ENCODE results near the gene RYR2.

The RYR2 gene

GRCh38 chr1:237759377-237759776 is 717.4 kb downstream of the RYR2 start:
- H3K4me3 ChIP-seq (ENCODE audit: low read length) = no peak overlapping the region
- no peak for TF ChIP-seq CTCF (IDR thresholded peaks at IDR 0.05; ENCODE audit: insufficient read depth, low read depth, low read length, missing control alignments)
- DNase-seq (ENCODE audit: low read depth) = peak; percentile 83

GRCh38 chr1:237760951-237761350 is 719.0 kb downstream of the RYR2 start:
- DNase-seq (ENCODE audit: low read depth) = peak; percentile 14
- no peak for TF ChIP-seq CTCF (IDR thresholded peaks at IDR 0.05; ENCODE audit: insufficient read depth, low read depth, low read length, missing control alignments)
- H3K4me3 ChIP-seq (ENCODE audit: low read length) = no peak overlapping the region

GRCh38 chr1:237763137-237763536 is 721.2 kb downstream of the RYR2 start:
- no peak overlapping the region for H3K4me3 ChIP-seq (ENCODE audit: low read length)
- DNase-seq (ENCODE audit: low read depth) = no peak
- TF ChIP-seq CTCF (IDR thresholded peaks at IDR 0.05; ENCODE audit: insufficient read depth, low read depth, low read length, missing control alignments) = no peak

- no peak for TF ChIP-seq CTCF (IDR thresholded peaks at IDR 0.05; ENCODE audit: insufficient read depth, low read depth, low read length, missing control alignments)
- no peak for DNase-seq (ENCODE audit: low read depth)
- H3K4me3 ChIP-seq (ENCODE audit: low read length) = no peak overlapping the region
These were observed 721.8 kb downstream of the RYR2 start for GRCh38 chr1:237763751-237764150.

GRCh38 chr1:237769916-237770315 is 727.9 kb downstream of the RYR2 start:
- H3K4me3 ChIP-seq (ENCODE audit: low read length) = no peak overlapping the region
- no peak for TF ChIP-seq CTCF (IDR thresholded peaks at IDR 0.05; ENCODE audit: insufficient read depth, low read depth, low read length, missing control alignments)
- no peak for DNase-seq (ENCODE audit: low read depth)

GRCh38 chr1:237772009-237772408 is 730.0 kb downstream of the RYR2 start:
- no peak overlapping the region for H3K4me3 ChIP-seq (ENCODE audit: low read length)
- DNase-seq (ENCODE audit: low read depth) = no peak
- no peak for TF ChIP-seq CTCF (IDR thresholded peaks at IDR 0.05; ENCODE audit: insufficient read depth, low read depth, low read length, missing control alignments)

GRCh38 chr1:237774246-237774645 is 732.3 kb downstream of the RYR2 start:
- TF ChIP-seq CTCF (IDR thresholded peaks at IDR 0.05; ENCODE audit: insufficient read depth, low read depth, low read length, missing control alignments) = no peak
- no peak overlapping the region for H3K4me3 ChIP-seq (ENCODE audit: low read length)
- no peak for DNase-seq (ENCODE audit: low read depth)

All from epithelial cell of esophagus (primary cell).